GM06990 (cell line): Measurements from ENCODE around the gene PORCN.
A peak's percentile ranks its signal among the peaks of the same experiment; 100 is the strongest.

Experiments used
- DNase-seq: peaks from one replicate; pipeline ENCODE4 v3.0.0-alpha.2; 2011; ENCODE audit not compliant: insufficient read length; ENCODE audit errors: extremely low read depth
- H3K27me3 ChIP-seq: replicated peaks from 2 replicates; pipeline ENCODE4 v1.6.0; 2011; ENCODE audit warnings: low read length; ENCODE audit not compliant: control insufficient read depth, insufficient read depth
- H3K36me3 ChIP-seq: 2 replicates; pipeline ENCODE4 v1.5.1; 2011; ENCODE audit warnings: low read length; ENCODE audit not compliant: control insufficient read depth, insufficient read depth
- H3K4me3 ChIP-seq: replicated peaks from 2 replicates; pipeline ENCODE4 v1.5.1; 2011; ENCODE audit warnings: low read depth, mild to moderate bottlenecking, control low read depth, low read length
- CTCF ChIP-seq: IDR thresholded peaks from 2 replicates; pipeline ENCODE4 v1.5.1; 2011; ENCODE audit warnings: low read length, control low read depth, mild to moderate bottlenecking, inconsistent platforms; ENCODE audit not compliant: insufficient read depth, poor library complexity, severe bottlenecking

The PORCN gene

GRCh38 chrX:48473704-48473990 is 35.1 kb upstream of the PORCN start:
- no peak for TF ChIP-seq CTCF
- Histone ChIP-seq H3K27me3 (no peaks in the 10 kb centered on the region), H3K4me3 (no peak overlapping the region), H3K36me3 (no peaks in the 10 kb centered on the region; the same call in 1 of the 2 replicates)
- no peak for DNase-seq

GRCh38 chrX:48474127-48474526 is 34.7 kb upstream of the PORCN start:
- Histone ChIP-seq H3K36me3 (peaks cover 4% of the 10 kb centered on the region), H3K4me3 (no peak overlapping the region), H3K27me3 (no peaks in the 10 kb centered on the region)
- TF ChIP-seq CTCF = peak; percentile 45
- no peak for DNase-seq

- DNase-seq = no peak
- H3K4me3 ChIP-seq = no peak overlapping the region
- no peak for TF ChIP-seq CTCF
- peaks cover 4% of the 10 kb centered on the region for H3K36me3 ChIP-seq
- no peaks in the 10 kb centered on the region for H3K27me3 ChIP-seq
These were observed 34.2 kb upstream of the PORCN start for GRCh38 chrX:48474581-48474980.

GRCh38 chrX:48475296-48475695 is 33.5 kb upstream of the PORCN start:
- Histone ChIP-seq H3K27me3 (no peaks in the 10 kb centered on the region), H3K4me3 (peak overlapping the region; percentile 85), H3K36me3 (peaks cover 4% of the 10 kb centered on the region)
- no peak for TF ChIP-seq CTCF
- no peak for DNase-seq

GRCh38 chrX:48475774-48476577 is 32.8 kb upstream of the PORCN start, which contains the start of gene FTSJ1:
Gene FTSJ1 (plus strand): TSS chrX:48476199. CDS start chrX:48478048, 1,849 bp downstream.
- H3K4me3 ChIP-seq = peak within 1 kb of the TSS; percentile 85
- TF ChIP-seq CTCF = no peak
- DNase-seq = peak; percentile 91
- H3K36me3 ChIP-seq = peaks cover 4% of the 10 kb centered on the region
- no peaks in the 10 kb centered on the region for H3K27me3 ChIP-seq
